ENCODE results near the gene CDH11. TPM values are rescaled to one million over a fixed set of nuclear protein-coding genes. Genes with fewer than 3 reads are reported as not detected.

Gene CDH11
- total RNA-seq, 3 donors from 2014 or later: 0.10 to 0.66 (median 0.35) TPM

DNA sequence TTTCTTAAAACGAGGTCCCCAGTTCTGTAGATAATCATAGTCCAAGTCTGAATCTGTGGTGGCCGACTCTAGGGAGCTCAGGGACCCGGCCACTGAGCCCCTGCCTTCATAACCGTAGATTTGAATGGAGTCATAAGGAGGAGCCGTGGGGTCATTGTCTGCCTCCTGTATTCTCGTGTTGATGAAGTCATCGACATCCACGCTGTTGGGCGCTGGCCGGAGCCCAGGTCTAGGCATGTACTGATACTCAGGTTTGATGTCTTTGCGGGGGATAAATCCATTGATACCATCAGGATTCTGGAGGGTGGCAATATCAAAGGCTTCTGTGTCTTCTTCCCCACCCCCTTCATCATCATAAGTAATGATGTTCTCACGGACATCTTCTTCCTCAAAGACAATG is 174.2 kb downstream of the CDH11 start:
- no peak for ATAC-seq
- Mint-ChIP-seq H3K27me3 (ENCODE audit: low read depth) (no peaks in the 10 kb centered on the region), H3K4me1 (ENCODE audit: low read depth) (no peaks in the 10 kb centered on the region), H3K4me3 (no peak overlapping the region), H3K9me3 (peaks cover 25% of the 10 kb centered on the region), H3K36me3 (ENCODE audit: insufficient read depth) (no peaks in the 10 kb centered on the region)
- no peak for DNase-seq

DNA sequence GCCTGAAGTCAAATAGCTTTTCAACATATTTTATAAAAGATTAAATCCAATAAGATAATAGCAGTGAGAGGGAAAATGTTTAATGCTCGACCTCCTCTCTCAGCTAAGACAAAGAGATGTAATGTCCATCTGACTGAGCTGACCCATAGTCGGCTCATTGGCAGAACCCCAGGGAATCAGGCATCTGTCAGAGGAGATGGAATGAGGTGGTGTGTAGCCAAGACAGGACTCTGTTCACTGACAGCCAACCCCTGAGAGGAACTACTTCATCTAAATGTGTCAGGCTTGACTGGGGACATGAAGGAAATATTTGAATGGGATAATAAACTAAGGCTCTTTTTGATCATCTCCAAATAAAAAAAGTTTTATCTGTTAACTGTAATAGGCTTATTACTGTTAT is 188.0 kb downstream of the CDH11 start:
- ATAC-seq: no peak
- Mint-ChIP-seq H3K9me3 (peaks cover 7% of the 10 kb centered on the region), H3K4me1 (ENCODE audit: low read depth) (no peaks in the 10 kb centered on the region)

DNA sequence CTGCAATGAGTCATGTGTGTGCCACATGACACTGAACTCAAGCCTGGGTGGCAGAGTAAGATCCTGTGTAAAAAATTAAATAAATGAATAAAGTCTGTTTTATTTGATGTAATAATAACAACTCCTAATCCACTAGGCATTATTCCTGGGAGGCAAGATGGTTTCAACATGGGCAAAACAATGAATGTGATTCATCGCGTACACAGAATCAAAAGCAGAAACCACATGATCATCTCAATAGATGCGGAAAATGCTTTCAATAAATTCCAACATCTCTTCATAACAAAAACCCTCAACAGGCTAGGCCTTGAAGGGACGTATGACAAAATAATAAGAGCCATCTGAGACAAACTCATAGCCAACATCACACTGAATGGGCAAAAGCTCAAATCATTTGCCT is 195.4 kb downstream of the CDH11 start:
- no peaks in the 10 kb centered on the region for H3K36me3 Mint-ChIP-seq (ENCODE audit: insufficient read depth)
- no peak for ATAC-seq
- H3K27me3 Mint-ChIP-seq (ENCODE audit: low read depth): no peaks in the 10 kb centered on the region
- H3K4me1 Mint-ChIP-seq (ENCODE audit: low read depth): no peaks in the 10 kb centered on the region
- peaks cover 15% of the 10 kb centered on the region for H3K9me3 Mint-ChIP-seq
- H3K4me3 Mint-ChIP-seq: no peak overlapping the region
- no peak for DNase-seq

More for the DNA sequence above, 188.0 kb downstream of the CDH11 start:
- no peaks in the 10 kb centered on the region for H3K27me3 Mint-ChIP-seq (ENCODE audit: low read depth)
- no peak overlapping the region for H3K4me3 Mint-ChIP-seq
- DNase-seq: no peak
- H3K36me3 Mint-ChIP-seq (ENCODE audit: insufficient read depth): no peaks in the 10 kb centered on the region

DNA sequence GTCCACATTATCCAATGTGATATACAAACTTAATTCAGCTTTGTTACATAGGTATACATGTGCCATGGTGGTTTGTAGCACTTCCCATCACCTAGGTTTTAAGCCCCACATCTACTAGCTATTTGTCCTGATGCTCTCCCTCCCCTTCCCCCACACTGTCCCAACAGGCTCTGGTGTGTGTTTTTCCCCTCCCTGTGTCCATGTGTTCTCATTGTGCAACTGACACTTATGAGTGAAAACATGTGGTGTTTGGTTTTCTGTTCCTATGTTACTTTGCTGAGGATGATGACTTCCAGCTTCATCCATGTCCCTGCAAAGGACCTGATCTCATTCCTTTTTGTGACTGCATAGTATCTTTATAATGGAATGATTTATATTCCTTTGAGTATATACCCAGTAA is 196.7 kb downstream of the CDH11 start:
- no peaks in the 10 kb centered on the region for H3K27me3 Mint-ChIP-seq (ENCODE audit: low read depth)
- peaks cover 9% of the 10 kb centered on the region for H3K9me3 Mint-ChIP-seq
- H3K4me3 Mint-ChIP-seq: no peak overlapping the region
- ATAC-seq: no peak
- H3K36me3 Mint-ChIP-seq (ENCODE audit: insufficient read depth): no peaks in the 10 kb centered on the region
- DNase-seq: no peak
- H3K4me1 Mint-ChIP-seq (ENCODE audit: low read depth): no peaks in the 10 kb centered on the region

DNA sequence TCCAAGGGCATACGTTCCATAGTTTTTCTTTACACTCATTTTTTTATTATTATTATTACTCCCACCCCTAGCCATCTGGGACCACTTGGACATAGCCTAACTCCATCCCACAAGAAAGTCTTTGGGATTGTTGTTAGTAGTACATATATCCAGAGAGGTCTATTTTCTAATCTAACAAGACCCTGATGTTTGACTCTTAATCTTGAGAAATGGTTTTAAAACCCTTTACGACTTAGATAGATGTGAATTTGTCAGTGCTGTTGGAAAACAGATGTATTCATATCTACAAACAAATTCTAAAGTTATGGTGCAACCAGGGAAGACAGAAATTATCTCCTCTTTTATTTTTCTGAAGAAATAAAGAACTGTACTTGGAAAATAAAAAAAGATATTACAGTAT is 197.8 kb downstream of the CDH11 start:
- Mint-ChIP-seq H3K27me3 (ENCODE audit: low read depth) (no peaks in the 10 kb centered on the region), H3K4me1 (ENCODE audit: low read depth) (no peaks in the 10 kb centered on the region), H3K9me3 (peaks cover 16% of the 10 kb centered on the region), H3K4me3 (no peak overlapping the region), H3K36me3 (ENCODE audit: insufficient read depth) (no peaks in the 10 kb centered on the region)
- ATAC-seq (no peak), DNase-seq (no peak)

DNA sequence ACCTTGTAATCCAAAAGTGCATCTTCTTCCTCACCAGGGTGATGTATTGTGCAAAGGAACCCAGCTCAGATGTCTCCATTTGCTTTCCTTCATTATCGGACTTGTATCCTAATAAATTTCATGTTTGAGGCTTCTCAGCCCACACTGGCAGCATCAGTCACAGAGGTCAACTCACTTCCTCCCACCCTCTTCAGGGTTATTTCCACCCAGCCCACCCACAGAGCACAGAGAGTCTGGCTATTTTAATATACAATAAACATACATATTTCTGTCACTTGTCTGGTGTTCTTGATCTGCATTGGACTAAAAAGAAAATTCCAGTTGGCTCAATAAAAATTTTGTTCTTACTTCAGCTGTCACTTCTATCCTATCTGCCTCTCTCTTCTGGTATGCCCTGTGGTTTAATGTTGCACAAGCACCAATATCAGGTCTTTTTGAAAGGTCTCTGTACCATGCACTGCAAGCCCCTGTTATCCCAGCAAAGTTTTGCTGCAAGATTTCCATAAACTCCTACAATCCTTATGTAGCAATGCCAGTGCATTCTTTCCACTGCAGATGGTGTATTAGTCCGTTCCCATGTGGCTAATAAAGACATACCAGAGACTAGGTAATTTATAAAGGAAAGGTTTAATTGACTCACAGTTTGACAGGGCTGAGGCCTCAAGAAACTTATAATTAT is 201.8 kb downstream of the CDH11 start:
- ATAC-seq (no peak), DNase-seq (no peak)
- Mint-ChIP-seq H3K9me3 (peaks cover 17% of the 10 kb centered on the region), H3K27me3 (ENCODE audit: low read depth) (no peaks in the 10 kb centered on the region), H3K4me3 (no peak overlapping the region), H3K4me1 (ENCODE audit: low read depth) (no peaks in the 10 kb centered on the region), H3K36me3 (ENCODE audit: insufficient read depth) (no peaks in the 10 kb centered on the region)

DNA sequence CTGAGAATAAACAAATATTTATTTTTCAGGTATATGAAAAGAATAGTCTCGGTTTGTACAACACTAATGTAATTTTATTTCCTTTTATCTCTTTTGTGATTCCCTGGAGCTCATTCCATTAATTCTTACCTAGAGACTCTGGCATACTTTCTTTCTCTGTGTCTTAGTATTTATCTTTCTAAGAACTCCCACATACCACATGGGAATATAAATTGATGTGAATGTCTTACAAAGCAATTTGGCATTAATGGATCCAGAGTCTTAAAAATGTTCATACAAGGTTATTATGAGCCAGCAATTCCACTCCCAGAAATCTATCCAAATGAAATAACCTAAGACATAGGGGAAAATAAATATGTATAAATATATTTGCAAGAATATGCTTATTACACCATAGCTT is 202.7 kb downstream of the CDH11 start:
- H3K36me3 Mint-ChIP-seq (ENCODE audit: insufficient read depth): no peaks in the 10 kb centered on the region
- H3K4me1 Mint-ChIP-seq (ENCODE audit: low read depth): no peaks in the 10 kb centered on the region
- DNase-seq: no peak
- no peak overlapping the region for H3K4me3 Mint-ChIP-seq
- peaks cover 17% of the 10 kb centered on the region for H3K9me3 Mint-ChIP-seq
- no peak for ATAC-seq
- no peaks in the 10 kb centered on the region for H3K27me3 Mint-ChIP-seq (ENCODE audit: low read depth)

DNA sequence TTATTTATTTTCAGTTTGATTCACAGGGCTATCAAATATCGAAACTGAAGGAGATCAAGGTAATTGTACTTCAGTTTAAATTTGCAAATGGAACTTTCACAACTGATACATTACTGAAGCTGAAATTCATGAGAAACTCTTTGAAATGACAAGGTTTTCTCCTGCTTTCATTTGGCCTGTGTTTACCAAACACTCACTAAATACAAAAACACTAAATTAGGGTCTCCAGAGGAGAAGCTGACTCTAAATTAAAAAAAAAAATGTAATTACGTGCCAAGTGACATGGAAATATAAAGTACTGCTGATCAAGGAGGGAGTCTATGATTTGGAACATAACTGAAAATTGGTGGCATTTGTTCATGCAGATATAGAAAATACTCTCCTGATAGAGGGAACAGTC is 205.8 kb downstream of the CDH11 start:
- Mint-ChIP-seq H3K4me1 (ENCODE audit: low read depth) (no peaks in the 10 kb centered on the region), H3K4me3 (no peak overlapping the region), H3K36me3 (ENCODE audit: insufficient read depth) (no peaks in the 10 kb centered on the region), H3K9me3 (peaks cover 17% of the 10 kb centered on the region), H3K27me3 (ENCODE audit: low read depth) (no peaks in the 10 kb centered on the region)
- no peak for DNase-seq
- ATAC-seq: no peak

DNA sequence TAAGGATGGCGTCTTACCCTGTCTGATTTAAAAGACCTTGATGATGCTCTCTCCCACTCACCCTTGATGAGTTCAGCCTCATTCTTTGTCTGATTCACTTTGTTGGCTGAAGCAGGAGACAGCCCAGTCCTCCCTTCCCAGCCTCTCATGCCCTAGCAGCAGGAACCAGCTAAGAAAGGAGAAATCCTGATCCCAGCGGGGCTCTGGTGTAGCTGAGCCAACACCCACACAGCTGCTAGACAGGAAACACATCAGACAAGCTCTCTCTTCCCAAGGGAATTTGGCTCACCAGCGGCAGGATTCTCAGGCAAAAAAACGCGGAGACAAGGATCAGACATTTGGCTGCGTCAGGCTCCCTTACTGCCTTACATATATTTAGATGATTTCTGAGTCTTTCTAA is 211.5 kb downstream of the CDH11 start:
- DNase-seq (no peak), ATAC-seq (no peak)
- H3K36me3 Mint-ChIP-seq (ENCODE audit: insufficient read depth): no peaks in the 10 kb centered on the region
- no peaks in the 10 kb centered on the region for H3K4me1 Mint-ChIP-seq (ENCODE audit: low read depth)
- H3K27me3 Mint-ChIP-seq (ENCODE audit: low read depth): no peaks in the 10 kb centered on the region
- H3K9me3 Mint-ChIP-seq: peaks cover 4% of the 10 kb centered on the region
- H3K4me3 Mint-ChIP-seq: no peak overlapping the region

DNA sequence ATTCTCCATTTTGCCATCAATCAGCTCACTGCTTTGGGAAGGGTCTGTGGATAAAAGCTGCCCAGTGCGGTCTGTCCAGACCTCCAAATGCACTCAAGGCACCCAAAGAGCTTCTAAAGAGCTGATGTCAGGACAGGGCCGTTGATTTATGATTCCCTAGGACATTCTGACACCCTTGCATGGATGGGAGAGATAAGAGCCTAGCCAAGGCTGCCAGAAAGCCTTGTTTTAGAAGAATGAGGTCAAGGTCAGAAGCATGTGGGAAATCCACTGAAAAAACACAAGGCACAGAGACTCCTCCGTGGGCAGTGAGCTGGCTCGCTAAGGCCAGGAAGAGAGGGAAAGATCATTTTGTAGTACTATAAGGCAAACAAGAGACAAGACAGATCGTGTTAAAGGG is 214.0 kb downstream of the CDH11 start:
- DNase-seq (no peak), ATAC-seq (no peak)
- Mint-ChIP-seq H3K9me3 (peaks cover 13% of the 10 kb centered on the region), H3K4me3 (no peak overlapping the region), H3K36me3 (ENCODE audit: insufficient read depth) (no peaks in the 10 kb centered on the region), H3K4me1 (ENCODE audit: low read depth) (no peaks in the 10 kb centered on the region), H3K27me3 (ENCODE audit: low read depth) (no peaks in the 10 kb centered on the region)

DNA sequence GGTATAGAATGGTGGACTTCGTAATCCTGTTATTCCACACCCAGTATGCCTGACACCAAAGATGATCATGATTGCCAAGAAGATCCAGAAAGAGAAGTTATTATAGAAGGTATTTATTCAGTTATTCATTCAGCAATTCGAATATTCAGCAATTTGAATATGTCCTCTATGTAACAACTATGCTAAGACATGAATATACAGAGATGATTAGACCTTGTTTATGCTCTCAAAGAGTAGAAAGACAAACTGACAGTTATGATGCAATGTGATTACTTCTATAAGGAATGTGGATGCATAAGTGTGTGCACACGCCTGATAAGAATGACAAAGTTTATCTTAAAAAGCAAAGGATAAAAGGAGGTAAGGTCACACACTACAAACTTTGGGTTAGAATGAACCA is 218.1 kb downstream of the CDH11 start:
- no peak overlapping the region for H3K4me3 Mint-ChIP-seq
- H3K27me3 Mint-ChIP-seq (ENCODE audit: low read depth): no peaks in the 10 kb centered on the region
- no peaks in the 10 kb centered on the region for H3K4me1 Mint-ChIP-seq (ENCODE audit: low read depth)
- no peak for DNase-seq
- no peak for ATAC-seq
- peaks cover 23% of the 10 kb centered on the region for H3K9me3 Mint-ChIP-seq
- no peaks in the 10 kb centered on the region for H3K36me3 Mint-ChIP-seq (ENCODE audit: insufficient read depth)

DNA sequence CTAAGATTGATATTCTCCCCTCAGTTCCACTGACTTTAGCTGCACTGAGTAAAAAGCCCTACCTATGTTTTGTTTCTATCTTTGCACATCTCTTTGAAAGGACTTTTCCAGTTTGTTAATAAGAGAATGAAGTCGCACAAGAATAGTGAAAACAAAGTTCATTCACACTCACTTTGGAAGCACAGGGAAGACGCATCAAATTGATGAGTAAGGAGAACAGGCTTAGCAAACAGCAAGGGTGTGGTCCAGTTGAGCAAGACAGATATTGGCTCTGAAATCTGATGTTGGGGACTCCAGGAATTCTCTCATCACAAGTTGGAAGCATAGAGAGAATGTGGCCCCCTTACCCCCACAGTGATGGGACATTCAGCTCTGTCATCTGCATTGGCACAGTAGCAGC is 221.3 kb downstream of the CDH11 start:
- no peaks in the 10 kb centered on the region for H3K4me1 Mint-ChIP-seq (ENCODE audit: low read depth)
- no peaks in the 10 kb centered on the region for H3K27me3 Mint-ChIP-seq (ENCODE audit: low read depth)
- H3K36me3 Mint-ChIP-seq (ENCODE audit: insufficient read depth): no peaks in the 10 kb centered on the region
- no peak for DNase-seq
- no peak for ATAC-seq
- no peak overlapping the region for H3K4me3 Mint-ChIP-seq
- H3K9me3 Mint-ChIP-seq: peaks cover 28% of the 10 kb centered on the region

DNA sequence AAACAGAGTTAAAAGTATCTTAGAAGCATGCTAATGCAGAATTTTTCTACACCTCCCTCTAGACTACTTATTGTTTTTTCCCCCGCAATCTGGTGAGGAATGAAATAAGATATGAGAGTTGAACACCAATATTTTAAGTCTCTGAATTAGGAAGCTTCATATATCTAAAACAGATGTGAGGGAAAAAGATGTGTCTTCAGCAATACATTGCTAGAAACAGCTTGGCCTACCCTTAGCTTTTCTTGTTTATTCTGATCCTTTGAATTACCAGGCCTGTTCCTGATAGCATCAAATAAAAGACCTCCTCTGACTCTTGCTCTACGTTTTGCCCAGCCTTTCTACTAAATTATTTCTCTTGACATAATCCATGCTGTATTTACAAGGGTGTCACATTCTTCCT is 221.8 kb downstream of the CDH11 start:
- H3K4me3 Mint-ChIP-seq: no peak overlapping the region
- no peaks in the 10 kb centered on the region for H3K36me3 Mint-ChIP-seq (ENCODE audit: insufficient read depth)
- no peak for ATAC-seq

DNA sequence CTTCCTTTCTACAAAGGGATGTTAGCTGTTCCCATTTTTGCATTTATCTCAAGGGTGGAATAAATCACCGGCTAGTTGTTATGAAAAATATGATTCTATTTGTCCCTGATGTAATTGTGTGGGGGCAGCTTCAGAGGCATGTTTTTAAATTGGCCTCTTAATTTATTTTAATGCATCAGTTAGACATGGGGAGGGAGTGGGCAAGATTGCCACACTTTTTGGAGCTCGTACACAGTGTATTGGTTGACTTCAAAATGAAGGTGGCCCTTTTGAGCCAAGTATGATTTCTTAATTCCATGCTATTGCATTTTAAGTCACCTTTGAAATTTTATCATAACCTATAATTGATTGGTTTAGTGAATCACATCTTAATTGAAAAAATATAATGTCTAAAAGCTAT is 223.7 kb downstream of the CDH11 start:
- Mint-ChIP-seq H3K4me1 (ENCODE audit: low read depth) (no peaks in the 10 kb centered on the region), H3K4me3 (no peak overlapping the region), H3K36me3 (ENCODE audit: insufficient read depth) (no peaks in the 10 kb centered on the region), H3K27me3 (ENCODE audit: low read depth) (no peaks in the 10 kb centered on the region), H3K9me3 (peaks cover 27% of the 10 kb centered on the region)
- no peak for ATAC-seq
- no peak for DNase-seq

More for the DNA sequence above, 221.8 kb downstream of the CDH11 start:
- Mint-ChIP-seq H3K27me3 (ENCODE audit: low read depth) (no peaks in the 10 kb centered on the region), H3K4me1 (ENCODE audit: low read depth) (no peaks in the 10 kb centered on the region), H3K9me3 (peaks cover 28% of the 10 kb centered on the region)
- no peak for DNase-seq

Data from activated T-cell treated with anti-CD3 and anti-CD28 coated beads, Interleukin-2, amount 50 U/mL, for 4 hours (primary cell).